ENCODE results near the gene LPIN1. TPM values are rescaled to one million over a fixed set of nuclear protein-coding genes. Genes with fewer than 3 reads are reported as not detected.

The LPIN1 gene
- total RNA-seq, 1 experiment from 2014 or later: 13.9 TPM

DNA sequence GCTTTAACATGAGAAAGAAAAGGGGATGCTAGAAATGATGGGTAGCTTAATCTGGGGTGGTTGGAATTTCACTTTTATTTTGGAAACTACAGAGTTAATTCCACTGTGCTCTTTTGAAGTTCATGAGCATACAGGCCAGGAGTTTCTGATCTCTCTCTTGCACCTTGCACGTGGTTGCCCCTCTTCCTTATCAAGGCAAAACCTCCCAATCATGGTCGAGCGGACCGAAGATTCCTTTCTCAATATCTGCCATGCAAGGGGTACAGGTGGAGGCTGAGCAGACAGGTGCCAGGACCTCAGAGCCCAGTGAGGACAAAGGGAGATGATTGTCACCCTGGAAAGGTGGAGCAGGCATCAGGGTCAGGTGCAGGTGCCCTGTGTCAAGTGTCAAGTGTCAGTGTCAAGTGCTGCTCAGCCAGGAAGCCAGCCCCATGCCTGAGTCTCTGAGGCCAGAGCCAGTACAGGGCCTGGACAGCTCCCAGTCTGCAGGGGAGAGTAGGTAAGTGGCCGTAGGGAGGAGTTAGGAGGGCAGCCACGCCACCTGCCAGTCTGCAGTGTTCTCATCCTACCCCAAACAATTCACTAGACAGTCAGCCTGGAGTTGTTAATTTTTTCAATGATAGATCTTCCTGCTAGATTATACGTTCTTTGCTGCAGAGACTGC, 42.2 kb downstream of the LPIN1 start:
- ChIA-PET CTCF (interaction anchor here (1.2 to 1.5 kb wide), 3 partner anchors 9 to 107 kb away, joined by 3 to 6 read pairs (median 4); no protein-coding TSS in a partner anchor), POLR2A (no interaction called here)
- DNase-seq (ENCODE audit: low spot score) (no peak), ATAC-seq (no peak)
- TF ChIP-seq NFE2L1 (CRISPR knock-in tag; IDR thresholded peaks at IDR 0.05) (no peak), FOXP1 (CRISPR knock-in tag; IDR thresholded peaks at IDR 0.05; ENCODE audit: borderline replicate concordance) (no peak), SMAD4 (CRISPR knock-in tag; IDR thresholded peaks at IDR 0.05) (no peak), FOXP4 (CRISPR knock-in tag; IDR thresholded peaks at IDR 0.05) (no peak), ESRRA (CRISPR knock-in tag; IDR thresholded peaks at IDR 0.05; ENCODE audit: borderline replicate concordance) (no peak), GTF2I (CRISPR knock-in tag; conservative IDR thresholded peaks at IDR 0.05) (no peak), ZNF416 (CRISPR knock-in tag; IDR thresholded peaks at IDR 0.05) (no peak), TCF7 (CRISPR knock-in tag; IDR thresholded peaks at IDR 0.05; ENCODE audit: low read depth) (no peak), MLX (CRISPR knock-in tag; IDR thresholded peaks at IDR 0.05) (no peak), SP1 (CRISPR knock-in tag; conservative IDR thresholded peaks at IDR 0.05) (no peak), NR3C1 (CRISPR knock-in tag; conservative IDR thresholded peaks at IDR 0.05; ENCODE audit: low read depth) (no peak), ZNF425 (CRISPR knock-in tag; conservative IDR thresholded peaks at IDR 0.05) (no peak), ZNF232 (CRISPR knock-in tag; IDR thresholded peaks at IDR 0.05) (no peak), ARID4B (CRISPR knock-in tag; IDR thresholded peaks at IDR 0.05; ENCODE audit: borderline replicate concordance) (no peak)
- TF ChIP-seq, protein P1, sequence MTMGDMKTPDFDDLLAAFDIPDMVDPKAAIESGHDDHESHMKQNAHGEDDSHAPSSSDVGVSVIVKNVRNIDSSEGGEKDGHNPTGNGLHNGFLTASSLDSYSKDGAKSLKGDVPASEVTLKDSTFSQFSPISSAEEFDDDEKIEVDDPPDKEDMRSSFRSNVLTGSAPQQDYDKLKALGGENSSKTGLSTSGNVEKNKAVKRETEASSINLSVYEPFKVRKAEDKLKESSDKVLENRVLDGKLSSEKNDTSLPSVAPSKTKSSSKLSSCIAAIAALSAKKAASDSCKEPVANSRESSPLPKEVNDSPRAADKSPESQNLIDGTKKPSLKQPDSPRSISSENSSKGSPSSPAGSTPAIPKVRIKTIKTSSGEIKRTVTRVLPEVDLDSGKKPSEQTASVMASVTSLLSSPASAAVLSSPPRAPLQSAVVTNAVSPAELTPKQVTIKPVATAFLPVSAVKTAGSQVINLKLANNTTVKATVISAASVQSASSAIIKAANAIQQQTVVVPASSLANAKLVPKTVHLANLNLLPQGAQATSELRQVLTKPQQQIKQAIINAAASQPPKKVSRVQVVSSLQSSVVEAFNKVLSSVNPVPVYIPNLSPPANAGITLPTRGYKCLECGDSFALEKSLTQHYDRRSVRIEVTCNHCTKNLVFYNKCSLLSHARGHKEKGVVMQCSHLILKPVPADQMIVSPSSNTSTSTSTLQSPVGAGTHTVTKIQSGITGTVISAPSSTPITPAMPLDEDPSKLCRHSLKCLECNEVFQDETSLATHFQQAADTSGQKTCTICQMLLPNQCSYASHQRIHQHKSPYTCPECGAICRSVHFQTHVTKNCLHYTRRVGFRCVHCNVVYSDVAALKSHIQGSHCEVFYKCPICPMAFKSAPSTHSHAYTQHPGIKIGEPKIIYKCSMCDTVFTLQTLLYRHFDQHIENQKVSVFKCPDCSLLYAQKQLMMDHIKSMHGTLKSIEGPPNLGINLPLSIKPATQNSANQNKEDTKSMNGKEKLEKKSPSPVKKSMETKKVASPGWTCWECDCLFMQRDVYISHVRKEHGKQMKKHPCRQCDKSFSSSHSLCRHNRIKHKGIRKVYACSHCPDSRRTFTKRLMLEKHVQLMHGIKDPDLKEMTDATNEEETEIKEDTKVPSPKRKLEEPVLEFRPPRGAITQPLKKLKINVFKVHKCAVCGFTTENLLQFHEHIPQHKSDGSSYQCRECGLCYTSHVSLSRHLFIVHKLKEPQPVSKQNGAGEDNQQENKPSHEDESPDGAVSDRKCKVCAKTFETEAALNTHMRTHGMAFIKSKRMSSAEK (CRISPR knock-in tag; IDR thresholded peaks at IDR 0.05; ENCODE audit: borderline replicate concordance): no peak
- TF ChIP-seq, protein P2, sequence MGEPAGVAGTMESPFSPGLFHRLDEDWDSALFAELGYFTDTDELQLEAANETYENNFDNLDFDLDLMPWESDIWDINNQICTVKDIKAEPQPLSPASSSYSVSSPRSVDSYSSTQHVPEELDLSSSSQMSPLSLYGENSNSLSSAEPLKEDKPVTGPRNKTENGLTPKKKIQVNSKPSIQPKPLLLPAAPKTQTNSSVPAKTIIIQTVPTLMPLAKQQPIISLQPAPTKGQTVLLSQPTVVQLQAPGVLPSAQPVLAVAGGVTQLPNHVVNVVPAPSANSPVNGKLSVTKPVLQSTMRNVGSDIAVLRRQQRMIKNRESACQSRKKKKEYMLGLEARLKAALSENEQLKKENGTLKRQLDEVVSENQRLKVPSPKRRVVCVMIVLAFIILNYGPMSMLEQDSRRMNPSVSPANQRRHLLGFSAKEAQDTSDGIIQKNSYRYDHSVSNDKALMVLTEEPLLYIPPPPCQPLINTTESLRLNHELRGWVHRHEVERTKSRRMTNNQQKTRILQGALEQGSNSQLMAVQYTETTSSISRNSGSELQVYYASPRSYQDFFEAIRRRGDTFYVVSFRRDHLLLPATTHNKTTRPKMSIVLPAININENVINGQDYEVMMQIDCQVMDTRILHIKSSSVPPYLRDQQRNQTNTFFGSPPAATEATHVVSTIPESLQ (CRISPR knock-in tag; IDR thresholded peaks at IDR 0.05): no peak
- TF ChIP-seq, protein P3, sequence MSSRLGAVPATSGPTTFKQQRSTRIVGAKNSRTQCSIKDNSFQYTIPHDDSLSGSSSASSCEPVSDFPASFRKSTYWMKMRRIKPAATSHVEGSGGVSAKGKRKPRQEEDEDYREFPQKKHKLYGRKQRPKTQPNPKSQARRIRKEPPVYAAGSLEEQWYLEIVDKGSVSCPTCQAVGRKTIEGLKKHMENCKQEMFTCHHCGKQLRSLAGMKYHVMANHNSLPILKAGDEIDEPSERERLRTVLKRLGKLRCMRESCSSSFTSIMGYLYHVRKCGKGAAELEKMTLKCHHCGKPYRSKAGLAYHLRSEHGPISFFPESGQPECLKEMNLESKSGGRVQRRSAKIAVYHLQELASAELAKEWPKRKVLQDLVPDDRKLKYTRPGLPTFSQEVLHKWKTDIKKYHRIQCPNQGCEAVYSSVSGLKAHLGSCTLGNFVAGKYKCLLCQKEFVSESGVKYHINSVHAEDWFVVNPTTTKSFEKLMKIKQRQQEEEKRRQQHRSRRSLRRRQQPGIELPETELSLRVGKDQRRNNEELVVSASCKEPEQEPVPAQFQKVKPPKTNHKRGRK (CRISPR knock-in tag; IDR thresholded peaks at IDR 0.05; ENCODE audit: borderline replicate concordance): no peak
- Mint-ChIP-seq H3K27me3 (ENCODE audit: low read depth) (no peaks in the 10 kb centered on the region; the same call in 1 of the 2 replicates), H3K4me3 (no peak overlapping the region), H3K9me3 (no peaks in the 10 kb centered on the region), H3K36me3 (peaks cover 41% of the 10 kb centered on the region), H3K27ac (no peak overlapping the region), H3K4me1 (peaks cover 4% of the 10 kb centered on the region; the same call in 1 of the 2 replicates)
